ENCODE results near the gene ETFBKMT. TPM values are rescaled to one million over a fixed set of nuclear protein-coding genes. Genes with fewer than 3 reads are reported as not detected.

Gene ETFBKMT
- 2.0 and 3.0 TPM in 2 replicates for total RNA-seq

GRCh38 chr12:31659087-31659942, at the start of gene ETFBKMT:
Gene ETFBKMT, plus strand, starts transcription at chr12:31659688. Its CDS starts 2,266 bp downstream, at chr12:31661954.

Other genes starting within 250 kb of the ETFBKMT start
- gene DENND5B, start 68.6 kb upstream of the ETFBKMT start, total RNA-seq, result 14.6 and 15.7 TPM in 2 replicates
- 15.1 and 16.6 TPM in 2 replicates for gene AMN1, start 69.3 kb downstream of the ETFBKMT start, total RNA-seq

Measured in smooth muscle cell of the umbilical artery (primary cell).